ENCODE results near the gene OSBP2.

The OSBP2 gene

DNA sequence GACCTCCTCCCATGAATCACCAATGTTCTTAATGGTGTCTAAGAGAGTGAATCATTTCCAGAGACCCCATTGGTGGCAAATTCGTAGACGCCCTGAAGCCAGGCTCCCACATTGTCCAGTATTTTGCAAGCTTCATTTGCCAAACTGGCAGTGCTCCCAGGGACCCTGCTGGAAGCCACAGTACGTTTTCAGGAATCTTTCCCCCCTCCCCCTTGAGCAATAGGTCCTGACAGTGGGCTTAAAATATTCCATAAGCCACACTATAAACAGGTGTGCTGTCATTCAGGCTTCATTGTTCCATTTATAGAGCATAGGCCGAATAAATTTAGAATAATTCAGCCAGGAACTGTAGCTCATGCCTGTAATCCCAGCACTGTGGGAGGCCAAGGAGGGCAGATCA, 148.6 kb downstream of the OSBP2 start:
- TF ChIP-seq, protein P1, sequence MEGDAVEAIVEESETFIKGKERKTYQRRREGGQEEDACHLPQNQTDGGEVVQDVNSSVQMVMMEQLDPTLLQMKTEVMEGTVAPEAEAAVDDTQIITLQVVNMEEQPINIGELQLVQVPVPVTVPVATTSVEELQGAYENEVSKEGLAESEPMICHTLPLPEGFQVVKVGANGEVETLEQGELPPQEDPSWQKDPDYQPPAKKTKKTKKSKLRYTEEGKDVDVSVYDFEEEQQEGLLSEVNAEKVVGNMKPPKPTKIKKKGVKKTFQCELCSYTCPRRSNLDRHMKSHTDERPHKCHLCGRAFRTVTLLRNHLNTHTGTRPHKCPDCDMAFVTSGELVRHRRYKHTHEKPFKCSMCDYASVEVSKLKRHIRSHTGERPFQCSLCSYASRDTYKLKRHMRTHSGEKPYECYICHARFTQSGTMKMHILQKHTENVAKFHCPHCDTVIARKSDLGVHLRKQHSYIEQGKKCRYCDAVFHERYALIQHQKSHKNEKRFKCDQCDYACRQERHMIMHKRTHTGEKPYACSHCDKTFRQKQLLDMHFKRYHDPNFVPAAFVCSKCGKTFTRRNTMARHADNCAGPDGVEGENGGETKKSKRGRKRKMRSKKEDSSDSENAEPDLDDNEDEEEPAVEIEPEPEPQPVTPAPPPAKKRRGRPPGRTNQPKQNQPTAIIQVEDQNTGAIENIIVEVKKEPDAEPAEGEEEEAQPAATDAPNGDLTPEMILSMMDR (IDR thresholded peaks at IDR 0.05; ENCODE audit: insufficient read depth, low read depth, low read length, missing control alignments): no peak
- no peak for DNase-seq (ENCODE audit: low read depth)
- no peak overlapping the region for H3K4me3 ChIP-seq (ENCODE audit: low read depth, low read length)

DNA sequence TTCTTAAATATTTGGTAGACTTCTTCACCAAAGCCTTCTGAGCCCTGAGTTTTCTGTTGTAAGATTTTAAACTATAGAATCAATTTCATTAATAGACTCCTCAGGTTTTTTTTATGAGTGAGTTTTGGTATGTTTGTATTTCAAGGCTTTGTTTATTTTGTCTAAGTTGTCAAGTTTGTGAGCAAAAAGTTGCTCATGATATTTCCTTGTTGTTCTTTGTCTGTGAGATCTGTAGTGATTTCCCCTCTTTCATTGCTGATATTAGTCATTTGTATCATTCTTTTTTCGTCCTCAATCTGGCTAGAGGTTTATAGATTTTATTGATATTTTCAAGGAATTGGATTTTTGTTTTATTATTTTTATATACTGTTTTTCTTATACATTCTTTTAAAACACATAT, 152.9 kb downstream of the OSBP2 start:
- no peak overlapping the region for H3K4me3 ChIP-seq (ENCODE audit: low read depth, low read length)
- DNase-seq (ENCODE audit: low read depth): no peak
- TF ChIP-seq, protein P1 (IDR thresholded peaks at IDR 0.05; ENCODE audit: insufficient read depth, low read depth, low read length, missing control alignments): no peak

DNA sequence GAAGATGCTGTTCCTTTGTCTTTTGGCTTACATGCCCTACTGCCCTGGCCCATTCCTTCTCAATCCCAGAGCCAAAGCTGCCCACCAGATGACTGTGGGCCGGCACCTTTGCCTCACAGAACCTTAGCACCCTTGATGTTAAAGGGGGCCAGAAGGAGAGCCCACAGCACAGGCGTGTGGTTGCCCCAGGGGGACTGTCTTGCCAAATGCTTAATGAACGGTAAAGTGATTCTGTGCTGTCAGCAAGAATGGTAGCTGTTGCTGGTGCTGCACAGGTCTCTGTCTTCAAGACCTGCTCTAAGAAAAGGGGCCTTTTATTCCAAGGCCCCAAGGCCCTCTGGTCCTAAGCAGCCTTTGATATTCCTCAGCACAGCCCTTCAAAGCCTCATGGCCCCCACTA, 160.6 kb downstream of the OSBP2 start:
- no peak for DNase-seq (ENCODE audit: low read depth)
- H3K4me3 ChIP-seq (ENCODE audit: low read depth, low read length): no peak overlapping the region
- TF ChIP-seq, protein P1 (IDR thresholded peaks at IDR 0.05; ENCODE audit: insufficient read depth, low read depth, low read length, missing control alignments): no peak

DNA sequence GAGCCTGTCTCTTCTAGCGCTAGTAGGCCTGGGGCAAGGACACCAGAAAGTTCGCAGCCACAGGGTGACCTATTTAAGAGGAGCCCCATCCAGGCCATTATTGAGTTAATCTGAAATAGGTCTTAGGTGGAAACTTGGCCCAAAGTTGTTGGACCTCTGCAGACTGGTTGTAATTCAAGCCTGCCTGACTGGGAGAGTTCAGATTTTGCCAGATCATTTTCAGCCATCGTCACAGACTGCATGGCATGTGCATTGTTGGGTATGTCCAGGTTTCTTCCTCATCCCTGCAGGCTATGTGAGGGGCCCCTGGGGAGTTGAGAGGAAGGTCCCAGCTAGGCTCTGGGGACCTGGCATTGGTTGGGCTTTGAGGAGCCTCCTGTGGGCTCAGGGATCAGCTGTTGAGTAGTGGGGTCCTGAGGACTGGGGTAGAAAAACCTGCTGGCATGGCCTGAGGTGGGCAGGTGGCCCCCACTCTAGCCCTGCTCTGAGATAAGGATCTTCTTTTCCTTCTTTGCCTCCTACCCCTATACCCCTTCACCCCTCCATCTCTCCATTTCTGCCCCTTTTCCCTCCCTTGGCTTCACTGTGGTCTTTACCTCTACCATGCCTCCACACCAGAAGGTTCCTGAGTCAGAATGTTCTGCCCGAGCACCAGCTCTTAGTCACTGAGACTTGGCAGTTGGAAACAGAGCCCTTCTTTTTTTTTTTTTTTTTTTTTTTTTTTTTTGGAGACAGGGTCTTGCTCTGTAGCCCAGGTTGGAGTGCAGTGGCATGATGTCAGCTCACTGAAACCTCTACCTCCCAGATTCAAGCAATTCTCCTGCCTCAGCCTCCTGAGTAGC, 161.2 kb downstream of the OSBP2 start:
- DNase-seq (ENCODE audit: low read depth): no peak
- no peak overlapping the region for H3K4me3 ChIP-seq (ENCODE audit: low read depth, low read length)
- TF ChIP-seq, protein P1 (IDR thresholded peaks at IDR 0.05; ENCODE audit: insufficient read depth, low read depth, low read length, missing control alignments): no peak

DNA sequence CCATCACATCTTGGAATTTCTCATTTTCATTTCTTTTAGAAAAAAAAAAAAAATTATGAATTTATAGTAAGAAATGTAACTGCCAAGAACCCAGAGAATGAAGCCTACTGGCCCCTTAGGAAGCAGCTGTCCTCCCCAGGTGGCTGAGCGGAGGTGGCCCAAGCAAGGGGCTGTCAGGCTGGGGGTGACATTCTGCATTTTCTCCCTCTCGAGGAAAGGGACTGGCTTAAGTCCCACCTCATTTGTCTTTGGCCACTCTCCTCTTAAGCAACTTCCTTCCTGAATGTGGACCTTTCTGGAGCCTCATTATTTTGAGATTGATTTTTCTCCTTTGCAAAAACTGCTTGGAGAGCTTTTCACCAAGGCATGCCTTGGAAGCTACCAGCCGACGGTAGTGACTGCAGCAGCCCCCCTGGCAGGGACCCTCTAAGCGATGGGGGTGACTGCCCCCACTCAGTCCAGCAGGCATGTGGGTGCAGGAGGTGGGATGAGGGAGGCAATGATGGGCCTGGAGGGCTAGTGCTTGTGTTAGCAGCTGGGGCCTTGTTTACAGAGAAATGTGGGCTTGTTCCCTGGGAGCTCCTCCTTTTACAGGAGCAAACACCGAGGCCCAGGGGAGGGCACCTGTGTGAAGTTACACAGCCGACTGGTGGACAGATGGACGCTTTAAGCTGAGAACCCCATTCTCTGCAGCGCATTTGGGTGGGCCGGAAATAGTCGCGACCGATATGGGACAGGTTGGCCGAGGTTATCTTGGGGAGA, 162.2 kb downstream of the OSBP2 start:
- no peak overlapping the region for H3K4me3 ChIP-seq (ENCODE audit: low read depth, low read length)
- no peak for DNase-seq (ENCODE audit: low read depth)
- TF ChIP-seq, protein P1 (IDR thresholded peaks at IDR 0.05; ENCODE audit: insufficient read depth, low read depth, low read length, missing control alignments): no peak

DNA sequence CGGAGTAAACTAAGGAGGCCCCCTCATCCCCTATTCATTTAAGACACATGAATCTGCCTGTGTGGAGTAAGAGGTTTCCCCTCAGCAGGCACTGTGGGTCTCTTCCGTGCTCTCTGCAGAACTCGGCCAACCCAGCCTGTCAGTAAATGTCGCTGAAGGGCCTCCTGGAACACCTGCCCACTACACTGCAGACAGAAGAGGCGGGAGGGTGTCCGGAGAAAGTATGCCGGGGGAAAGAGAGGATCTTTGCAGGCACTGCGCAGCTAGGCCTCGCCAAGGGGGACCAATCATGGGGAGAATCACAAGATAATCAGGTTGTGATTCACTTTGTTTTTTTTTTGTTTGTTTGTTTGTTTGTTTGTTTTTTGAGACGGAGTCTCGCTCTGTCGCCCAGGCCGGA, 163.1 kb downstream of the OSBP2 start:
- TF ChIP-seq, protein P1 (IDR thresholded peaks at IDR 0.05; ENCODE audit: insufficient read depth, low read depth, low read length, missing control alignments): no peak
- H3K4me3 ChIP-seq (ENCODE audit: low read depth, low read length): no peak overlapping the region
- DNase-seq (ENCODE audit: low read depth): no peak
